Upper lobe of left lung (tissue), 6 donors: ENCODE measurements around the gene ARL4A. TPM values are rescaled to one million over a fixed set of nuclear protein-coding genes. Genes with fewer than 3 reads are reported as not detected.
"Not testable (repeated sequence)": the region's sequence is repeated elsewhere in the genome, so short reads cannot be mapped to it uniquely, and the experiment has no call there.

ENCODE experiments used
- ATAC-seq, 2 donors: fragments of 200-7000 bp; cut with Tn5 transposase; one replicate each; pipeline ENCODE4 v1.9.1; 2022; ENCODE audit warnings: mild to moderate bottlenecking in 2 of 2, moderate library complexity in 2 of 2; ENCODE audit not compliant: low FRiP score in 2 of 2
- DNase-seq, 2 donors: peaks; one replicate each; pipeline ENCODE4 v3.0.0-alpha.2; 2019 to 2020
- H3K27ac ChIP-seq, 4 donors: fragments of 200-600 bp; sonication (generic); one replicate each; pipeline ENCODE4 v1.5.1; 2016 to 2019
- H3K27me3 ChIP-seq, 4 donors: fragments of 200-600 bp; sonication (generic); one replicate each; pipeline ENCODE4 v1.5.1; 2017 to 2019
- H3K36me3 ChIP-seq, 4 donors: fragments of 200-600 bp; sonication (generic); one replicate each; pipeline ENCODE4 v1.5.1; 2016 to 2019
- H3K4me1 ChIP-seq, 4 donors: fragments of 200-600 bp; sonication (generic); one replicate each; pipeline ENCODE4 v1.5.1; 2018 to 2019
- H3K4me3 ChIP-seq, 4 donors: fragments of 200-600 bp; sonication (generic); one replicate each; pipeline ENCODE4 v1.5.1; 2017 to 2019; ENCODE audit warnings: mild to moderate bottlenecking in 2 of 4, moderate library complexity in 1 of 4
- H3K9me3 ChIP-seq, 4 donors: fragments of 200-600 bp; sonication (generic); one replicate each; pipeline ENCODE4 v1.5.1; 2018 to 2019
- EP300 ChIP-seq, 4 donors: sonication (generic); formaldehyde crosslinking; IDR thresholded peaks; one replicate each; pipeline ENCODE4 v1.5.1; 2017; ENCODE audit warnings: antibody characterized with exemption in 4 of 4, control low read depth in 2 of 4
- POLR2A ChIP-seq, 4 donors: fragments of 450-650 bp; IDR thresholded peaks; one replicate each; pipeline ENCODE4 v1.5.1; 2016 to 2017; ENCODE audit warnings: antibody characterized with exemption in 4 of 4, mild to moderate bottlenecking in 2 of 4
- POLR2AphosphoS5 ChIP-seq, 2 donors: sonication (generic); formaldehyde crosslinking; IDR thresholded peaks; one replicate each; pipeline ENCODE4 v1.5.1; 2017; ENCODE audit warnings: antibody characterized with exemption in 2 of 2
- WGBS, 2 donors: methylation state at CpG; one replicate each; pipeline ENCODE4 v1.1.5; 2017 to 2018; 5-methylcytosine and 5-hydroxymethylcytosine counted together
- total RNA-seq, 6 donors: library from RNA; depleted of rRNA in 4 of 6; stranded (reverse); fragments of >200 nt in 4 of 6; gene quantifications; one replicate each; pipeline versions ENCODE4 v1.1.0 to v1.2.1, GENCODE V29; 2016 to 2021
- TF ChIP-seq, protein P1 (sequence below), 6 experiments: fragments of 450-650 bp in 4 of 6; fragments of 200-600 bp in 2 of 6; sonication (generic) in 2 of 6; IDR thresholded peaks; one replicate each; pipeline ENCODE4 v1.5.1; 2016 to 2019; ENCODE audit warnings: antibody characterized with exemption in 6 of 6
- donor health status: DM: no; HTN: no; CAD: no; lungs with moderate emphysema.
- donor health status: DM: no; HTN: yes; CAD: no; lungs with severe emphysema.

The ARL4A gene
- total RNA-seq, 6 donors from 2014 or later, result 5.9 to 47.5 (median 30.5) TPM

DNA sequence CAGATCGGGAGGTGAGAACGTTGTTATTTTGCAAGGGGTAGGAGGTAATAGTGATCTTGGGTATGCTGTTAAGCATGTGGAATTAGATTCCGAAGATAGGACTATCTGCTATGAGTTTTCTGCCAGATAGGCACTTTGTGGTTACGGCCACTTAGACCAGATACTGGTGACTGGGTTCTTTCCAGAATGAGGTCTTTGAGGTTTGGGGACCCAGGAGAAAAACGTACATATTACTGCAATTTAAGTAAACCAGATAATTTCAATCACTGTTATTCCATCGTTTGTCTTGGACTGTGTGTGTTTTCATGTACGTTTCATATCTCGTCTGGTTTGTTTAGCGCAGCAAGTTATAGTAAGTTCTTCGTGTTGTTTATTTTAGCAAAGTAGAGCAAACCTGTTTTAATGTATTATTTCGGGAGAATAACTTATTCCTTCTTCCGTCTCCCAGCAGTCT lies 312 bp downstream of the ARL4A start:
- no peak for DNase-seq
- peak overlapping the region; percentile 75 to 93 (median 88) for H3K27ac ChIP-seq
- ATAC-seq, result no peak
- H3K27me3 ChIP-seq, result no peaks in the 10 kb centered on the region
- H3K36me3 ChIP-seq, result no peaks in the 10 kb centered on the region
- no peaks in the 10 kb centered on the region for H3K9me3 ChIP-seq
- H3K4me1 ChIP-seq, result peaks cover 6 to 16% (median 14%) of the 10 kb centered on the region in 4 donors
- peak overlapping the region; percentile 45 to 96 (median 92) for H3K4me3 ChIP-seq
- 10 to 14% methylated on average over 12 of the region's 12 CpGs for WGBS, 2 donors
- TF ChIP-seq EP300 (IDR thresholded peaks at IDR 0.05) (no peak), POLR2AphosphoS5 (IDR thresholded peaks at IDR 0.05) (no peak), POLR2A (IDR thresholded peaks at IDR 0.05) (no peak)
- TF ChIP-seq, protein P1, sequence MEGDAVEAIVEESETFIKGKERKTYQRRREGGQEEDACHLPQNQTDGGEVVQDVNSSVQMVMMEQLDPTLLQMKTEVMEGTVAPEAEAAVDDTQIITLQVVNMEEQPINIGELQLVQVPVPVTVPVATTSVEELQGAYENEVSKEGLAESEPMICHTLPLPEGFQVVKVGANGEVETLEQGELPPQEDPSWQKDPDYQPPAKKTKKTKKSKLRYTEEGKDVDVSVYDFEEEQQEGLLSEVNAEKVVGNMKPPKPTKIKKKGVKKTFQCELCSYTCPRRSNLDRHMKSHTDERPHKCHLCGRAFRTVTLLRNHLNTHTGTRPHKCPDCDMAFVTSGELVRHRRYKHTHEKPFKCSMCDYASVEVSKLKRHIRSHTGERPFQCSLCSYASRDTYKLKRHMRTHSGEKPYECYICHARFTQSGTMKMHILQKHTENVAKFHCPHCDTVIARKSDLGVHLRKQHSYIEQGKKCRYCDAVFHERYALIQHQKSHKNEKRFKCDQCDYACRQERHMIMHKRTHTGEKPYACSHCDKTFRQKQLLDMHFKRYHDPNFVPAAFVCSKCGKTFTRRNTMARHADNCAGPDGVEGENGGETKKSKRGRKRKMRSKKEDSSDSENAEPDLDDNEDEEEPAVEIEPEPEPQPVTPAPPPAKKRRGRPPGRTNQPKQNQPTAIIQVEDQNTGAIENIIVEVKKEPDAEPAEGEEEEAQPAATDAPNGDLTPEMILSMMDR (IDR thresholded peaks at IDR 0.05), result no peak

DNA sequence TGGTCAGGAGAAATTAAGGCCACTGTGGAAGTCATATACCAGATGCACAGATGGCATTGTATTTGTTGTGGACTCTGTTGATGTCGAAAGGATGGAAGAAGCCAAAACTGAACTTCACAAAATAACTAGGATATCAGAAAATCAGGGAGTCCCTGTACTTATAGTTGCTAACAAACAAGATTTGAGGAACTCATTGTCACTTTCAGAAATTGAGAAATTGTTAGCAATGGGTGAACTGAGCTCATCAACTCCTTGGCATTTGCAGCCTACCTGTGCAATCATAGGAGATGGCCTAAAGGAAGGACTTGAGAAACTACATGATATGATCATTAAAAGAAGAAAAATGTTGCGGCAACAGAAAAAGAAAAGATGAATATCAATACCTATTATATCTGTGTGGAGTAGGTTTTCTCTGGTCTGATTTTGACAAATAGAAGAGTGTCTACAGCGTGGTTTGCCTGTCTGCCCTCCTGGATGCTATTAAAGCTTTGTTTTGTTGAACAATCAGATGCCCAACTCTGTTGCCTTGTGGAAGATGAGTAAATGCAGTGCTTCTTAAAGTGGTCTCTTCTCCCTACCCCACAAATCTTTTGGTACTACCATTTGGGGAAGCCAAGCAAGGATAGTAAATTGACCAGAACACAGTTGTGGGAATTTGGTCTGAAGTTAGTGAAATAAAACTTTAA lies 1.2 kb downstream of the ARL4A start:
- not testable (repeated sequence) for H3K27me3 ChIP-seq, DNase-seq, H3K9me3 ChIP-seq, ATAC-seq, H3K36me3 ChIP-seq
- WGBS, 2 donors, result 86 to 88% methylated on average over 3 of the region's 3 CpGs
- H3K4me1 ChIP-seq, result peaks cover 6 to 16% (median 14%) of the 10 kb centered on the region in 4 donors
- H3K27ac ChIP-seq, result peak overlapping the region in 1 of 4 donors; percentile 16
- peak overlapping the region in 3 of 4 donors; percentile 89 to 96 (median 94) for H3K4me3 ChIP-seq

DNA sequence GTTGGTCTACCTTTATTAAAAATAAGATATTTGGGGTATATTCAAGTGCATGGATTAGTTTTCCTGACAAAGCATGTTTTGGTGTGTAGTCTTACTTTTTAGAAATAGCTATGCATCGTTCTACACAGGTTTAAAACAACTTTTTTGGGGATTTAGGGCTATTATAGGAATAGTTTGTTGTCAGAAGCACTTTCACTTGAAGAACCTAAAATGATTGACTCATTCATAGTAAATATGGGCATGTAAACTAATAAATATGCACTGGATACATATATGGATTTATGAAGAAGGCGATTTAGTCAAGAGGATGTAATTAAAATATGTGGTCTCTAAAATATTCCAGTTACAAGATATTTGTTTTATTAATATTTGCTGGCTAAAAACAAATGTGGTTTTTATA lies 2.0 kb downstream of the ARL4A start:
- Histone ChIP-seq H3K4me1 (peaks cover 6 to 16% (median 14%) of the 10 kb centered on the region in 4 donors), H3K9me3 (no peaks in the 10 kb centered on the region), H3K4me3 (peak overlapping the region in 3 of 4 donors; percentile 89 to 96 (median 94)), H3K27me3 (no peaks in the 10 kb centered on the region), H3K27ac (peak overlapping the region in 1 of 4 donors; percentile 16), H3K36me3 (no peaks in the 10 kb centered on the region)
- ATAC-seq (no peak), DNase-seq (no peak)
- TF ChIP-seq POLR2A (IDR thresholded peaks at IDR 0.05) (no peak), EP300 (IDR thresholded peaks at IDR 0.05) (no peak), POLR2AphosphoS5 (IDR thresholded peaks at IDR 0.05) (no peak)
- TF ChIP-seq, protein P1 (IDR thresholded peaks at IDR 0.05), result no peak
- WGBS, 2 donors, result 86 to 93% methylated on average over 2 of the region's 2 CpGs

DNA sequence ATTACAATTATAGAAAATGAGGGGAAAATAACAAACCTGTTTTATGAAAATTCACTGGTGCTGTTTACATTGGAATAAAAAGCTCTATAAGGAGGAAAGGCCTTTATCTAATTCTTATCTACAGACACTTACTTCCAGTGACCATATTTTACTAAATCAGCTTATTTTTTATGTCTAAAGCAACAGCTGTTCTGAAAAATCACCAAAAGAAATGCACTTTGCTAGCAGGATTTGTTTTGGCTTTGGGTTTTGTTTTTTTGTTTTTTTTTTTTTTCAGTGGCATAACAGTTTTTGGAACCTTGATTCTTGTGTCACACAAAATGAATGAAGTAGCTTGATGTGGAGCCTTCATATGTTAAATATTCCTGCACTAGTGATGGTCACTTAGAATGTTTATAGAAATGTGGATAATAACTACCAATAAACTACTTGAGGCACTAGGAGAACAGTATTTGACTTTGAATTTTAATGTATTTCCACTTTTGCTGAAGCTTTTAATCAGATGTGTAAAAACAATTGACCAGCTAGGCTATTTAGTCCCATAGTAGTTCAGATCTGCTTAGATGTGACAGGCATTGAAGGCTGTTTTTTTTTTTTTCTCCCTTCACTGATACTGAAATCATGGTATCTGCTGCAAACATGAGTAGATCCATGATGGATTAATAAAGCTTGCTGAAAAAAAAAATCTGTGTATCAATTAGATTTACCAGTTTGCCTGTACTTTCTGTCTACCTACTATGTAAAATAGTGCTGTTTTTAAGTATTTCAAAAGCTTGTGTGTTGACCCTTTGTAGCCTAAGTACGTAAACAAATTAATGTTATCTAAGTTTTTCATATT lies 2.8 kb downstream of the ARL4A start:
- Histone ChIP-seq H3K27me3 (no peaks in the 10 kb centered on the region), H3K4me3 (peak overlapping the region in 3 of 4 donors; percentile 89 to 96 (median 94)), H3K27ac (no peak overlapping the region), H3K9me3 (no peaks in the 10 kb centered on the region), H3K36me3 (no peaks in the 10 kb centered on the region), H3K4me1 (peaks cover 6 to 16% (median 14%) of the 10 kb centered on the region in 4 donors)
- TF ChIP-seq POLR2AphosphoS5 (IDR thresholded peaks at IDR 0.05), result no peak
- no peak for TF ChIP-seq POLR2A (IDR thresholded peaks at IDR 0.05)
- no peak for TF ChIP-seq EP300 (IDR thresholded peaks at IDR 0.05)
- TF ChIP-seq, protein P1 (IDR thresholded peaks at IDR 0.05), result no peak
- WGBS, 2 donors, result 94 to 100% methylated on average over 1 of the region's 1 CpG
- DNase-seq (no peak), ATAC-seq (no peak)

DNA sequence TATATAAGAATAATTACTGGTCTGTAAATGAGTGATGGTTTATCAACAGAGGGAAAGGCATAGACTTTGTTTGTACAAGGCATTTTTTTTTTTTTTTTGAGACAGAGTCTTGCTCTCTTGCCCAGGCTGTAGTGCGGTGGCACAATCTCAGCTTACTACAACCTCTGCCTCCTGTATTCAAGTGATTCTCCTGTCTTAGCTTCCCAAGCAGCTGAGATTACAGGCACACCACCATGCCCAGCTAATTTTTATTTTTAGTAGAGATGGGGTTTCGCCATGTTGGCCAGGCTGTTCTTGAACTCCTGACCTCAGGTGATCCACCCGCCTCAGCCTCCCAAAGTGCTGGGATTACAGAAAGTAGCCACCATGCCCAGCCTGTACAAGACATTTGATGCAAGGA lies 4.0 kb downstream of the ARL4A start:
- not testable (repeated sequence) for H3K36me3 ChIP-seq, ATAC-seq, H3K27ac ChIP-seq, H3K9me3 ChIP-seq, H3K4me3 ChIP-seq, DNase-seq, H3K27me3 ChIP-seq
- peaks cover 0 to 16% (median 12%) of the 10 kb centered on the region in 4 donors for H3K4me1 ChIP-seq
- 95 to 100% methylated on average over 3 of the region's 3 CpGs for WGBS, 2 donors
